NCI-H146 (cell line): ENCODE data around the gene CENPB.

ENCODE experiments used
- DNase-seq: peaks from one replicate; lab custom pipeline; 2025; lab: John Stamatoyannopoulos, UW

CENPB gene

GRCh38 chr20:3788685-3789155 is 2.2 kb upstream of the CENPB start:
- no peak for DNase-seq

DNA sequence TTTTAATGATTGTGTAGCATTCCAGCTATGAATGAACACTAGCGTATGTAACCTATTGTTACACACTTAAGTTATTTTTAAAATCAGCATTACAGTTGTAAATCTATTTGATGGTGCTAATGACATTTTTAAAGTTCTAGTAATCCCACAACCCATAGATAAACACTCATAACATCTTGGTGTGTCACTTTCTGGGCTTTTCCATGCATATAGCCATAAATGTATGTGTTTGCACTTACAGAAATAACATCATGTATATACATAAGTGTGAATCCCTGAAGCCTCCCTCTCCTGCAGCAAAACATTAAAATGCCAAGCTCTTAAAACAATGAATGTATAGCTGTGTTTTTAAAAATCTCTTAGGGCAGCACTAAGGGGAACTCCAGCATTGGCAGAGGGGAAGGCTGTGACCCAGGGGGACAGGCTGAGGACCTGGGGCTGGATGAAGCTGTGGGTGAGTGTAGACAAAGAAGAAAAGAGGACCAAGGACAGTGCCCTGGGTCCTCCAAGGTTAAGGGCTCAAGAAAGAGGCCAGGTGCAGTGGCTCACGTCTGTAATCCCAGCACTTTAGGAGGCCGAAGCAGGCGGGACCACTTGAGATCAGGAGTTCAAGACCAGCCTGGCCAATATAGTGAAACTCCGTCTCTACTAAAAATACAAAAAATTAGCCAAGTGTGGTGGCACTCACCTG is 929 bp upstream of the CENPB start:
- DNase-seq, result no peak

DNA sequence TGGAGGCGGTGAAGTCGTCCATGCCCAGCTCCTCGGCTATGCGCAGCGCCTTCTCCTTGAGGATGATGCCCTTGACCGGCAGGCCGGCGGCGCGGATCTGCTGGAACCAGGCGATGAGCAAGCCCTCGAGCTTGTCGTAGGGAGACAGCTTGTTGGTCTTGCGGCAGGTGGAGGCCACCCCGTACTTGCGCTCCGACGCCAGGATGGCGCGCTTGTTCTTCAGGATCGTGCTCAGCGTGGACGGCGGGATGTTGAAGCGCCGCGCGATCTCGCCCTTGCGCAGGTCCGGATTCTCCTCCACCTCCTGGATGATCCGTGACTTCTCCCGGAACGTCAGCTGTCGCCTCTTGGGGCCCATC is 435 bp downstream of the CENPB start:
- peak; percentile 71 for DNase-seq

- no peak for DNase-seq
Measured at GRCh38 chr20:3785240-3786125, 1.1 kb downstream of the CENPB start.

DNA sequence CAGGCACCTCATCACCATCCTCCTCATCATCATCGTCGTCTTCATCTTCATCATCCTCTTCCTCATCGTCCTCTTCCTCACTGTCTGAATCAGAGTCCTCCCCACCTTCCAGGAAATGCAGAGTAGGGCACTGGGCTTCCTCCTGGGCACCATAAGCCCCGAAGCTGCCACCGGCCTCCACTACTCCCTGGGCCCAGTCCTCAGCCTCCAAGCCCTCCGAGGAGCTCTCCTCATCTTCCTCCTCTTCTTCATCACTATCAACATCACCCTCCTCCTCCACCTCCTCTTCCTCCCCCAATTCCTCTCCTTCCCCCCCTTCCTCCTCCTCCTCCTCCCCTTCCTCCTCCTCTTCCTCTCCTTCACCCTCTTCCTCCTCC is 1.7 kb downstream of the CENPB start:
- no peak for DNase-seq

GRCh38 chr20:3784216-3784853 is 2.2 kb downstream of the CENPB start:
- no peak for DNase-seq

- no peak for DNase-seq
Measured at GRCh38 chr20:3783511-3784195, 2.9 kb downstream of the CENPB start.

DNA sequence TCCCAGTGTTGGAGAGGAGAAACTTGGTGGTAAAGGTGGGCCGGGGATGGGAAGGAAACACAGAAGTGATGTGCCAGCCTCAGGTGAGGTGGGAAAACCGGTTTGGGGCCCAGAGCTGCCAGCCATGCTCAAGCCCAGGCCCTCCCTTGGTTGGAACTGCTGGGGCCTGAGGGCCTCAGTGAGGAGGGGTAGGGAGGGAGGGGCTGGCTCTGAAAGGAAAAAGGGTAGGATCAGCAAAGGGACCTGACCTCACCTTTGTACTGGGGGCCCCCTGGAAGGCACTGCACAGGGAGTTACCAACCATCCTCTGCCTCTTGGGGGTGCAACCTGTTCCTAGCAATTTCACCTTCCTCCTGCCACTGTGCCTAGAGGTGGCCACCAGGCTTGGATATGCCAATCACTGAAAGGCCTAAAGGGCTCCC is 3.5 kb downstream of the CENPB start:
- no peak for DNase-seq

DNA sequence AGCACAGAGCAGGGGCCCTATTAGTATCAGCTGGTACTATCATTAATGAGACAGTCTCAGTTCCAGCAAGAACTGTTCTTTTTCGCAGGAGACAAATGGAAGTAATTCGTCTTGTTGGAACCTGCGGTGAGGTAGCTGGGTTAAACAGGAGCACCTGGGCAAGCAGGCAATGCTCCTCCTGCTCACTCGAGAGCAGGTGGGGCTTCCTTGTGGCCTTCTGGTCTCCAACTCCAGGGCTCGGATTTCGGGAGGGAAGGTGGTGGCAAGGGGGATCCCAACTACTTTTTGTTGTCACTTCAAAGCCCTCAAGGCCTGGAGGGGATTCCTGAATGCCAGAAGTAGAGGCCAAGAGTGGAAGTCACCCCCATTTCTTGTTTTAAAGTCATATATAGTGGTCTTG is 3.9 kb downstream of the CENPB start:
- no peak for DNase-seq

DNA sequence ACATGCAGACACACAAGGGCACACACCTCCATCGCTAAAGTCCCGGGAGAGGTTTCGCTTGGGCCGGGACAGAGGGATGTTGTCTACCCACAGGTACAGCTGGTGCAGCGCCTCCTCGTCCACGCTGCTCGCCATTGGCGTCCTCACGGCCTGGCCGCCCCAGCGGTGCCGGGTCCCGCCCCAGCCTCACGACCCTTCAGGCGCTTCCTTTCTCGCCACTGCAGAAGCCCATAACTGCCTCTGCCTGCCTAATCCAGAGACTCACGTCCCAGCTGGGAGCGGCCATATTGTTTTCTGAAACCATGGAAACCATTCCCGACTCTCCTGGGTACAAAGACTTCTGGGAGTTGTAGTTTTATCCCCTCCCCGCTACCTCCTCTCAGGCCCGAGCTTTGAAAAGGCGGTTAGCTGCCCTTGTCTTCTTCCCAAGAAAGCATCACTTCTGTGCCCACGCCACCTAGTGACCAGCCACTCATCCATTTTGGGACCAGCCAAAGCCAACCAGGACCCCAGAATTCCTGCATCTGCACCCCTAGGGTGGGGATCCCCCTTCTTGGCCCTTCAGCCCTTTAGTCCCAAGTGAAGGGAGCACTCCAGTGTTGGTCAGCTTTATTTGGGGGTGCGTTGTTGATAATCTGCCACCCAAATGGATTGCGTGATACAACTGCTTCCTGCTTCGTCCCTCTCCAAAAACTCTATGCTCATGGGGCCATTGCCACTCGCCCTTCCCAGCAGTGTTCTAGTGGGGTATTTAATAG is 5.2 kb downstream of the CENPB start, which contains the start of gene SPEF1:
Gene SPEF1, minus strand, starts transcription at position 296 of the 758 bp plus-strand sequence. Its CDS starts 161 bp downstream, at position 135.
- peak; percentile 94 for DNase-seq

DNA sequence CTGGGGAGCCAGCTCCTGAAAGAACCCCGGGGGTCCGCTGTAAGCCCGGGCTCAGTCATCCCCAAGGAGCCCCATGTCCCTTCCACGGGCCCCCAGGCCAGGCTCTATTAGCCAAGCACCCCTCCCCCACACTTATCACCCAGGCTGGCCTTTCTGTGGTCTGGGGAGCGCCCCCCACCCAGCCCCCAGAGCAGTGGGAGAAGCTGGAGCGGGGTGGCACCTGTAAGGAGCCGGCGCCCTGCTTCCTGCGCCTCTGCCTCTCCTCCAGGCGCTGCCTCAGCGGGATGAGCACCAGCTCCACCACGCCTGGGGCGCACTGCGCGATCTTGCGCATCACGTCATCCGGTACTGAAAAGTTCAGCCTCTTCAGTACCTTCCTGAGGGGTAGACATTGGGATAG is 7.6 kb downstream of the CENPB start:
- DNase-seq, result no peak

GRCh38 chr20:3777716-3778629 is 8.6 kb downstream of the CENPB start:
- peak; percentile 79 for DNase-seq

GRCh38 chr20:3777381-3777715 is 9.2 kb downstream of the CENPB start:
- DNase-seq, result no peak

- no peak for DNase-seq
Measured at GRCh38 chr20:3775457-3776108, 11.0 kb downstream of the CENPB start.

- DNase-seq, result no peak
Measured at GRCh38 chr20:3771552-3772058, 14.9 kb downstream of the CENPB start.

- DNase-seq, result peak; percentile 85
Measured at GRCh38 chr20:3768342-3769130, 18.0 kb downstream of the CENPB start.

- DNase-seq, result peak; percentile 99
Measured at GRCh38 chr20:3767427-3768341, 18.9 kb downstream of the CENPB start, which contains the start of gene ADISSP. TSS of gene ADISSP (minus strand) at chr20:3767753. CDS start at chr20:3760100, 7,653 bp downstream.

GRCh38 chr20:3767110-3767426 is 19.5 kb downstream of the CENPB start:
- DNase-seq, result peak; percentile 23
